Ovary (tissue), 9 donors: ENCODE results near the gene HTRA3. TPM values are rescaled to one million over a fixed set of nuclear protein-coding genes. Genes with fewer than 3 reads are reported as not detected.

Experiments used
- DNase-seq, 5 donors: peaks; one replicate each; pipeline ENCODE4 v3.0.0-alpha.2; 2019 to 2020
- H3K27ac ChIP-seq, 2 donors: fragments of 200-600 bp; one replicate each; pipeline versions ENCODE4 v1.5.1 to v1.8.0; 2019 to 2022
- H3K27me3 ChIP-seq: fragments of 200-600 bp; one replicate; pipeline ENCODE4 v1.8.0; 2022
- H3K36me3 ChIP-seq: fragments of 200-600 bp; sonication (generic); one replicate; pipeline ENCODE4 v1.5.1; 2019
- H3K4me1 ChIP-seq: one replicate; pipeline ENCODE4 v1.8.1; 2013; ENCODE audit warnings: mild to moderate bottlenecking, moderate library complexity; ENCODE audit not compliant: insufficient read depth
- H3K4me3 ChIP-seq: fragments of 200-600 bp; sonication (generic); one replicate; pipeline ENCODE4 v1.5.1; 2017
- H3K9me3 ChIP-seq, 2 donors: fragments of 200-600 bp in 1 of 2; sonication (generic) in 1 of 2; one replicate each; pipeline versions ENCODE4 v1.5.1 to v1.8.1; 2013 to 2019; ENCODE audit warnings: mild to moderate bottlenecking in 1 of 2, moderate library complexity in 1 of 2
- EP300 ChIP-seq: sonication (generic); formaldehyde crosslinking; IDR thresholded peaks from one replicate; pipeline ENCODE4 v1.6.1; 2017; ENCODE audit warnings: antibody characterized with exemption
- POLR2A ChIP-seq: fragments of 450-650 bp; IDR thresholded peaks from one replicate; pipeline ENCODE4 v1.6.1; 2017; ENCODE audit warnings: antibody characterized with exemption, mild to moderate bottlenecking, moderate library complexity
- WGBS, 3 donors: extraction: QIAGEN DNeasy Blood & Tissue Kit in 1 of 3; methylation state at CpG; one replicate each; pipeline versions ENCODE4 v1.1.5 to v1.1.7; 2013 to 2017; 5-methylcytosine and 5-hydroxymethylcytosine counted together
- intact Hi-C, 4 donors: fragments of 100-400 bp; cut with DNase I; formaldehyde crosslinking; loops; one replicate each; pipeline versions ENCODE4 v1.11.0 to v1.15.1; 2022 to 2023
- polyA plus RNA-seq, 2 donors: library from polyadenylated mRNA; stranded (reverse); fragments of 200-250 nt in 1 of 2; fragments of 350-450 nt in 1 of 2; fragmentation: Illumina TruSeq in 1 of 2; extraction: RNeasy Lipid Tissue Mini Kit (QIAGEN cat#74804) in 1 of 2; gene quantifications; one replicate each; pipeline ENCODE4 v1.2.3, GENCODE V29; 2013 to 2014
- total RNA-seq, 7 donors: library from RNA; depleted of rRNA in 2 of 7; stranded (reverse); fragments of >200 nt in 2 of 7; fragmentation: NEBNext Ultra II Directional in 3 of 7; extraction: Animal tissue kit (Norgen Biotek cat#: 25700) in 3 of 7; gene quantifications; one replicate each; pipeline versions ENCODE4 v1.1.0 to v1.2.4, GENCODE V29; 2016 to 2023
- TF ChIP-seq, protein P1 (sequence below), 3 donors: fragments of 450-650 bp in 2 of 3; fragments of 200-600 bp in 1 of 3; IDR thresholded peaks; one replicate each; pipeline versions ENCODE4 v1.5.1 to v1.8.0; 2016 to 2022; ENCODE audit warnings: antibody characterized with exemption in 3 of 3, mild to moderate bottlenecking in 1 of 3
- donor health status: DM: no; HTN: no; CAD: no; lungs with moderate emphysema.
- donor health status: DM: no; HTN: no; CAD: no.
- donor health status: Bipolar disorder and iron deficiency.
- donor health status: DM: yes; HTN: yes; CAD: no.
- donor health status: DM: no; HTN: no; CAD: no.
- donor health status: DM: yes; HTN: yes; CAD: no.

HTRA3 gene
- total and polyA plus RNA-seq, 9 donors = 36.2 to 163 (median 64.7) TPM

DNA sequence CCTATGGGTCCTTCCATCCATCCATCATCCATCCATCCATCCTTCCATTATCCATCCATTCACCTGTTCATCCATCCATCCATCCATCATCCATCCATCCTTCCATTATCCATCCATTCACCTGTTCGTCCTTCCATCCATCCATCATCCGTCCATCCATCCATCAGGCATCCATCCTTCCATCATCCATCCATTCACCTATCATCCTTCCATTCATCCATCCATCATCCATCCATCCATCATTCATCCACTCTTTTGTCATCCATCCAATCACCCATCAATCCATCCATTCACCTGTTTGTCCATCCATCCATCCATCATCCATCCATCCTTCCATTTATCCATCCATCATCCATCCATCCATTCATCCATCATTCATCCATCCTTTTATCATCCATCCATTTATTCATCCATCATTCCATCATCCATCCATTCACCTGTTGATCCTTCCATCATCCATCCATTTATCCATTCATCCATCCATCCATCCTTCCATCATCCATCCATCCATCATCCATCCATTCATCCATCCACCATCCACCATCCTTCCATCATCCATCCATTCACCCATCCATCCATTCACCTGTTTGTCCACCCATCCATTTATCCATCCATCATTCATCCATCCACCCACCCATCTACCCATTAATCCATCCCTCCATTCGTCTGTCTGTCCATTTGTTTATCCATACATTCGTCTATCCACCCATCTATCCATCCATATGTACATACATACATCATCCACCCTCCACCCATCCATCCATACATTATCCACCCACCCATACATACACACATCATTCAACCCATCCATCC is 35.7 kb upstream of the HTRA3 start:
- TF ChIP-seq POLR2A = no peak
- no peak for TF ChIP-seq EP300
- TF ChIP-seq, protein P1, sequence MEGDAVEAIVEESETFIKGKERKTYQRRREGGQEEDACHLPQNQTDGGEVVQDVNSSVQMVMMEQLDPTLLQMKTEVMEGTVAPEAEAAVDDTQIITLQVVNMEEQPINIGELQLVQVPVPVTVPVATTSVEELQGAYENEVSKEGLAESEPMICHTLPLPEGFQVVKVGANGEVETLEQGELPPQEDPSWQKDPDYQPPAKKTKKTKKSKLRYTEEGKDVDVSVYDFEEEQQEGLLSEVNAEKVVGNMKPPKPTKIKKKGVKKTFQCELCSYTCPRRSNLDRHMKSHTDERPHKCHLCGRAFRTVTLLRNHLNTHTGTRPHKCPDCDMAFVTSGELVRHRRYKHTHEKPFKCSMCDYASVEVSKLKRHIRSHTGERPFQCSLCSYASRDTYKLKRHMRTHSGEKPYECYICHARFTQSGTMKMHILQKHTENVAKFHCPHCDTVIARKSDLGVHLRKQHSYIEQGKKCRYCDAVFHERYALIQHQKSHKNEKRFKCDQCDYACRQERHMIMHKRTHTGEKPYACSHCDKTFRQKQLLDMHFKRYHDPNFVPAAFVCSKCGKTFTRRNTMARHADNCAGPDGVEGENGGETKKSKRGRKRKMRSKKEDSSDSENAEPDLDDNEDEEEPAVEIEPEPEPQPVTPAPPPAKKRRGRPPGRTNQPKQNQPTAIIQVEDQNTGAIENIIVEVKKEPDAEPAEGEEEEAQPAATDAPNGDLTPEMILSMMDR (IDR thresholded peaks at IDR 0.05) = no peak
- Histone ChIP-seq H3K4me1 (no peaks in the 10 kb centered on the region), H3K27me3 (no peaks in the 10 kb centered on the region), H3K36me3 (no peaks in the 10 kb centered on the region), H3K9me3 (no peaks in the 10 kb centered on the region), H3K27ac (no peak overlapping the region), H3K4me3 (no peak overlapping the region)
- intact Hi-C loops = loop anchor here in 1 of 4 donors (5.0 kb wide), 1 partner anchor 328 kb away; no protein-coding TSS in a partner anchor
- 96 to 98% (median 97%) methylated on average over 4 of the region's 4 CpGs for WGBS, 3 donors
- no peak for DNase-seq

DNA sequence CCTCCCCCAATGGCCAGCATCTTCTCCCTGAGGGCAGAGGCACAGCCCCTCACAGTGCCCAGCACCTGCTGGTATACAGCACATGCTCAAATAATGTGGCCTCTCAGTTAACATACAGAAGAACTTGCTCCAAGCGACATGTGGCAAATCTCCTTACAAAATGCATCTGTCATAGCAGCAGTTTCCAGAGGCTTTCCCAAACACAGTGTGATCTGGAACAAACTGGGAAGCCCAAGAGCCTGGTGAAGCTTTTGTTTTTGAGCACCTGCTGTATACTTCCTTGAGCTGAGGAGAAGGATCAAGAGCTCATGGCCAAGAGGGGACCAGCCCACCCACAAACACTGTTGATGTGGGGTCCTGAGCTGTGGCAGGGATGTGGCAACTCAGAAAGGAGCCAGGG is 34.8 kb upstream of the HTRA3 start:
- Histone ChIP-seq H3K9me3 (no peaks in the 10 kb centered on the region), H3K27ac (no peak overlapping the region), H3K36me3 (no peaks in the 10 kb centered on the region), H3K4me3 (no peak overlapping the region), H3K27me3 (no peaks in the 10 kb centered on the region), H3K4me1 (no peaks in the 10 kb centered on the region)
- intact Hi-C loops = loop anchor here in 1 of 4 donors (5.0 kb wide), 1 partner anchor 328 kb away; no protein-coding TSS in a partner anchor
- TF ChIP-seq, protein P1 (IDR thresholded peaks at IDR 0.05) = no peak
- no peak for TF ChIP-seq EP300
- TF ChIP-seq POLR2A = no peak
- WGBS, 3 donors = 96 to 100% (median 98%) methylated on average over 1 of the region's 1 CpG
- no peak for DNase-seq

DNA sequence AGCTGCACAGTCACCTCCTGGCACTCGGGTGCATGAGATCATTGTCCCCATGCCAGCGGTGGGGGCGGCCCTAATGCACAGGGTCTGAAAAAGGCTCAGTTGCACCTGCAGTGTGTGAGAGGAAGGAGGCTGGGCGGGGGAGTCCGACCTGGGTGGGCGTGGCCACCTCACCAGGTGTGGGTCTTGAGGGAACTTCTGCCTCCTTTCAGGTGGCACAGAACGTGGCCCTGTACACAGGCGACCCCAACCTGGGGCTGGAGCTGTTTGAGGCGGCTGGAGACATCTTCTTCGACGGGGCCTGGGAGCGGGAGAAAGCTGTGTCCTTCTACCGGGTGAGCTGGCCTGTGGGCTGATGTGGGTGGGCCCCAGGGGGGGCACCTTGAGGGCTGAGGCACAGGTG is 34.3 kb upstream of the HTRA3 start:
- intact Hi-C loops = no loop called here
- TF ChIP-seq, protein P1 (IDR thresholded peaks at IDR 0.05) = no peak
- TF ChIP-seq POLR2A (no peak), EP300 (no peak)
- Histone ChIP-seq H3K27ac (no peak overlapping the region), H3K36me3 (no peaks in the 10 kb centered on the region), H3K4me3 (no peak overlapping the region), H3K4me1 (no peaks in the 10 kb centered on the region), H3K9me3 (no peaks in the 10 kb centered on the region), H3K27me3 (no peaks in the 10 kb centered on the region)
- no peak for DNase-seq
- 82 to 85% (median 83%) methylated on average over 13 of the region's 13 CpGs for WGBS, 3 donors

DNA sequence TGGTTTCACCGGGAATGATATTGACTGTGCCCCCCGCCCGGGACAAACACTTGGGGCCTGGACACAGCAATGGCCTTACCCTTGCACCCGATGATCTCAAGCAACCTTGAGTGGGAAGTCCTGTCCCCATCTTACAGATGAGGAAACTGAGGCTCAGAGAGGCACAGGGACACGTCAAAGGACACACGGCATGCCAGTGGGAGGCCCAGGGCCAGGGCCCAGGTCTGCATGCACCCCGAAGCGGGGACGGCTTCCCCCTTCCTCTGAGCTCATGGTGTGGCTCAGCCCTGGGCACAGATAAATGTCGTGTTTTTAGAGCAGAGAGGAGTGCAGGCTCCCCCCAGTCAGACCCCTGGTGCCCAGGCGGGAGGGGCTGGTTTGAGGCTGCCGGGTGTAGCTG is 33.9 kb upstream of the HTRA3 start:
- TF ChIP-seq POLR2A = no peak
- TF ChIP-seq, protein P1 (IDR thresholded peaks at IDR 0.05) = no peak
- TF ChIP-seq EP300 = no peak
- Histone ChIP-seq H3K27ac (no peak overlapping the region), H3K36me3 (no peaks in the 10 kb centered on the region), H3K27me3 (no peaks in the 10 kb centered on the region), H3K4me1 (no peaks in the 10 kb centered on the region), H3K4me3 (no peak overlapping the region), H3K9me3 (no peaks in the 10 kb centered on the region)
- intact Hi-C loops = no loop called here
- no peak for DNase-seq
- WGBS, 3 donors = 91 to 94% (median 94%) methylated on average over 12 of the region's 12 CpGs
